ENCODE measurements around the gene MYH13.

- TF ChIP-seq CTCF (IDR thresholded peaks at IDR 0.05) (no peak), POLR2A (IDR thresholded peaks at IDR 0.05) (no peak)
Observed at GRCh38 chr17:10318535-10318934, 54.3 kb downstream of the MYH13 start.
